Neural cell (in vitro differentiated cells): Measurements from ENCODE around the gene AHI1. TPM values are rescaled to one million over a fixed set of nuclear protein-coding genes. Genes with fewer than 3 reads are reported as not detected.

Experiments used
- H2AFZ ChIP-seq: fragments of 200-600, 300-800 bp; sonication (generic), shearing (Covaris generic); 2 replicates; pipeline ENCODE4 v1.6.0; 2014; ENCODE audit warnings: low read depth, mild to moderate bottlenecking, antibody characterized with exemption, low read length, moderate library complexity
- H3F3A ChIP-seq: fragments of 200-600 bp; shearing (Covaris generic); 2 replicates; pipeline ENCODE4 v1.6.1; 2016; ENCODE audit warnings: mild to moderate bottlenecking, moderate library complexity, mixed read lengths, antibody characterized with exemption, low read length; ENCODE audit not compliant: insufficient read depth, poor library complexity, severe bottlenecking
- H3K27ac ChIP-seq: fragments of 200-600, 300-800 bp; sonication (generic), shearing (Covaris generic); 2 replicates; pipeline ENCODE4 v1.5.1; 2014; ENCODE audit warnings: mild to moderate bottlenecking, low read length, moderate library complexity
- H3K27me3 ChIP-seq: fragments of 300-800, 200-600 bp; sonication (generic), shearing (Covaris generic); 2 replicates; pipeline ENCODE4 v1.6.0; 2014; ENCODE audit warnings: mild to moderate bottlenecking, low read depth, low read length, moderate library complexity; ENCODE audit not compliant: insufficient read depth
- H3K36me3 ChIP-seq: fragments of 300-800, 200-600 bp; sonication (generic), shearing (Covaris generic); 2 replicates; pipeline ENCODE4 v1.5.1; 2014; ENCODE audit warnings: mild to moderate bottlenecking, antibody characterized with exemption, low read length, moderate library complexity; ENCODE audit not compliant: insufficient read depth
- H3K4me2 ChIP-seq: fragments of 300-800, 200-600 bp; sonication (generic), shearing (Covaris generic); 2 replicates; pipeline ENCODE4 v1.6.0; 2014; ENCODE audit warnings: mild to moderate bottlenecking, low read length
- H3K4me3 ChIP-seq: fragments of 300-800, 200-600 bp; sonication (generic), shearing (Covaris generic); 2 replicates; pipeline ENCODE4 v1.5.1; 2014; ENCODE audit warnings: mild to moderate bottlenecking, low read length, moderate library complexity
- H3K79me2 ChIP-seq: fragments of 200-600 bp; shearing (Covaris generic); replicated peaks from 2 replicates; pipeline ENCODE4 v1.6.0; 2014; ENCODE audit warnings: mild to moderate bottlenecking, low read length, moderate library complexity; ENCODE audit not compliant: insufficient read depth
- H3K9ac ChIP-seq: fragments of 300-800, 200-600 bp; sonication (generic), shearing (Covaris generic); 2 replicates; pipeline ENCODE4 v1.6.1; 2016; ENCODE audit warnings: mild to moderate bottlenecking, low read length, mixed read lengths
- H3K9me2 ChIP-seq: fragments of 200-600 bp; shearing (Covaris generic); 2 replicates; pipeline ENCODE4 v1.6.1; 2016; ENCODE audit warnings: mild to moderate bottlenecking, low read length, mixed read lengths; ENCODE audit not compliant: insufficient read depth
- H3K9me3 ChIP-seq: fragments of 200-600, 300-800 bp; sonication (generic), shearing (Covaris generic); 2 replicates; pipeline ENCODE4 v1.6.1; 2016; ENCODE audit warnings: mild to moderate bottlenecking, mixed run types, low read length, moderate library complexity, mixed read lengths
- H4K20me1 ChIP-seq: fragments of 200-600 bp; shearing (Covaris generic); 2 replicates; pipeline ENCODE4 v1.6.1; 2016; ENCODE audit warnings: mild to moderate bottlenecking, mixed run types; ENCODE audit not compliant: insufficient read depth
- CTCF ChIP-seq: fragments of 450-650 bp; IDR thresholded peaks from 2 replicates; pipeline ENCODE4 v1.5.1; 2014; ENCODE audit warnings: antibody characterized with exemption, mild to moderate bottlenecking, moderate library complexity; ENCODE audit not compliant: poor library complexity, severe bottlenecking
- EP300 ChIP-seq: fragments of 450-650 bp; conservative IDR thresholded peaks from 2 replicates; pipeline ENCODE4 v1.6.1; 2014; ENCODE audit warnings: antibody characterized with exemption, mild to moderate bottlenecking, moderate library complexity; ENCODE audit not compliant: poor library complexity, severe bottlenecking
- EZH2 ChIP-seq: fragments of 200-600, 300-800 bp; shearing (Covaris generic), sonication (generic); IDR thresholded peaks from 2 replicates; pipeline ENCODE4 v1.6.1; 2014; ENCODE audit warnings: antibody characterized with exemption, low read length, borderline replicate concordance, mild to moderate bottlenecking; ENCODE audit not compliant: insufficient read depth, poor library complexity, severe bottlenecking
- RAD21 ChIP-seq: fragments of 450-650 bp; conservative IDR thresholded peaks from 2 replicates; pipeline ENCODE4 v1.6.1; 2014; ENCODE audit warnings: antibody characterized with exemption, mild to moderate bottlenecking, moderate library complexity
- TAF1 ChIP-seq: IDR thresholded peaks from 2 replicates; pipeline ENCODE4 v1.6.1; 2012; ENCODE audit warnings: low read depth
- polyA plus RNA-seq: library from polyadenylated mRNA; depleted of rRNA; stranded (reverse); fragments of >200 nt; gene quantifications from 2 replicates; pipeline ENCODE4 v1.2.3, GENCODE V29; 2014
- TF ChIP-seq, protein P1 (sequence below): IDR thresholded peaks from 2 replicates; pipeline ENCODE4 v1.6.1; 2012; ENCODE audit warnings: borderline replicate concordance

The AHI1 gene
- polyA plus RNA-seq, 1 donor from 2014 or later = 58.2 TPM

DNA sequence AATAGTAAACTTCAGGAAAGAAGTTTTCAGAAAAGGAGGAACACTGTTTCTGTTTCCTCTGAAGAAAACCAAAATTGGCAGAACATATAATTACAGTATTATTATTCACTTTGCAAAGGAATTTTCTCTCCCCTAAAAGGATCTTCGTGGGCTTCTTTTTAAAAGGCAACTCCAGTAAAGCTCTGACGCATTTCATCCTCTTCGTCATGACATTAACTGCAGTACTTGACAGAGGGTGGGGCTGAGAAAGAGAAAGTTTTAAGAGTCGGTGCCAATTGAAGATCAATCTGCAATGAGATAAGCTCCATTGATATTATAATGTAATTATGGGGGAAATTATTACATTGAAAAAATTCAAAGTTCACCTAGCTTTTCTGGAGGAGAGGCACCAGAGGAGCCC lies 240.7 kb downstream of the AHI1 start:
- H3K9me2 ChIP-seq = no peaks in the 10 kb centered on the region
- H3K4me3 ChIP-seq = no peak overlapping the region
- no peak overlapping the region for H2AFZ ChIP-seq
- no peaks in the 10 kb centered on the region for H3K9me3 ChIP-seq
- TF ChIP-seq TAF1 = no peak
- TF ChIP-seq CTCF = no peak
- no peak for TF ChIP-seq EP300
- TF ChIP-seq, protein P1, sequence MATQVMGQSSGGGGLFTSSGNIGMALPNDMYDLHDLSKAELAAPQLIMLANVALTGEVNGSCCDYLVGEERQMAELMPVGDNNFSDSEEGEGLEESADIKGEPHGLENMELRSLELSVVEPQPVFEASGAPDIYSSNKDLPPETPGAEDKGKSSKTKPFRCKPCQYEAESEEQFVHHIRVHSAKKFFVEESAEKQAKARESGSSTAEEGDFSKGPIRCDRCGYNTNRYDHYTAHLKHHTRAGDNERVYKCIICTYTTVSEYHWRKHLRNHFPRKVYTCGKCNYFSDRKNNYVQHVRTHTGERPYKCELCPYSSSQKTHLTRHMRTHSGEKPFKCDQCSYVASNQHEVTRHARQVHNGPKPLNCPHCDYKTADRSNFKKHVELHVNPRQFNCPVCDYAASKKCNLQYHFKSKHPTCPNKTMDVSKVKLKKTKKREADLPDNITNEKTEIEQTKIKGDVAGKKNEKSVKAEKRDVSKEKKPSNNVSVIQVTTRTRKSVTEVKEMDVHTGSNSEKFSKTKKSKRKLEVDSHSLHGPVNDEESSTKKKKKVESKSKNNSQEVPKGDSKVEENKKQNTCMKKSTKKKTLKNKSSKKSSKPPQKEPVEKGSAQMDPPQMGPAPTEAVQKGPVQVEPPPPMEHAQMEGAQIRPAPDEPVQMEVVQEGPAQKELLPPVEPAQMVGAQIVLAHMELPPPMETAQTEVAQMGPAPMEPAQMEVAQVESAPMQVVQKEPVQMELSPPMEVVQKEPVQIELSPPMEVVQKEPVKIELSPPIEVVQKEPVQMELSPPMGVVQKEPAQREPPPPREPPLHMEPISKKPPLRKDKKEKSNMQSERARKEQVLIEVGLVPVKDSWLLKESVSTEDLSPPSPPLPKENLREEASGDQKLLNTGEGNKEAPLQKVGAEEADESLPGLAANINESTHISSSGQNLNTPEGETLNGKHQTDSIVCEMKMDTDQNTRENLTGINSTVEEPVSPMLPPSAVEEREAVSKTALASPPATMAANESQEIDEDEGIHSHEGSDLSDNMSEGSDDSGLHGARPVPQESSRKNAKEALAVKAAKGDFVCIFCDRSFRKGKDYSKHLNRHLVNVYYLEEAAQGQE = no peak
- no peaks in the 10 kb centered on the region for H3K36me3 ChIP-seq
- no peaks in the 10 kb centered on the region for H3K79me2 ChIP-seq
- no peak overlapping the region for H3K27ac ChIP-seq
- H4K20me1 ChIP-seq = no peaks in the 10 kb centered on the region
- no peaks in the 10 kb centered on the region for H3K27me3 ChIP-seq
- no peak overlapping the region for H3K4me2 ChIP-seq
- no peak overlapping the region for H3K9ac ChIP-seq
- no peaks in the 10 kb centered on the region for H3F3A ChIP-seq

GRCh38 chr6:135254471-135254870 lies 243.1 kb downstream of the AHI1 start:
- Histone ChIP-seq H3K9ac (no peak overlapping the region), H3K27me3 (no peaks in the 10 kb centered on the region), H3K36me3 (no peaks in the 10 kb centered on the region), H3F3A (no peaks in the 10 kb centered on the region), H4K20me1 (no peaks in the 10 kb centered on the region), H3K9me2 (no peaks in the 10 kb centered on the region), H3K4me3 (no peak overlapping the region), H3K27ac (no peak overlapping the region), H2AFZ (no peak overlapping the region), H3K9me3 (no peaks in the 10 kb centered on the region), H3K79me2 (no peaks in the 10 kb centered on the region), H3K4me2 (no peak overlapping the region)
- TF ChIP-seq EZH2 (no peak), CTCF (no peak), TAF1 (no peak), RAD21 (no peak)
